GM18858 (cell line): ENCODE data around the gene EVA1A.

Source experiments
- ATAC-seq: cut with Tn5 transposase; IDR thresholded peaks from one replicate; pipeline ENCODE4 v1.9.1; 2021; ENCODE audit not compliant: unreplicated experiment

EVA1A gene

GRCh38 chr2:75545387-75545786, 15.4 kb downstream of the EVA1A start:
- ATAC-seq = no peak

DNA sequence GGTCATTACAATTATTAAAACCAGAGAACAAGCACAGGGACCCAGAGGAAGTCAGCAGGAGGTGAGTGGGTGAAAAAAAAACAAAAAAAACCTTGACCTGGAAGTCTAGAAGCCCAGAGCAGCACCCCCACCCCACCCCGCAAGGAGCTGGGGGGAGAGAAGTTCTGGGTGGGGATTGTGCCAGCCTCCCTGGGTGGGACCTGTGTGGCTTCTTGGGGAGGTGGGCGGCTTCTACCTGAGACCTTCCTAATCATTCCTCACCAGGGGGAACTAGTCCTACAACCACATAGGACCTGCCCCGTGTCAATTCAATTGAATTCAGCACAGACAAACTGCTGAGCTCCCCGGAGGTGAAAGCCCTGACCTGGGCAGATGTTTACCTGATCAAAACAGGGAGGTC, 17.3 kb downstream of the EVA1A start:
- no peak for ATAC-seq

GRCh38 chr2:75541430-75541829, 19.3 kb downstream of the EVA1A start:
- ATAC-seq = no peak

DNA sequence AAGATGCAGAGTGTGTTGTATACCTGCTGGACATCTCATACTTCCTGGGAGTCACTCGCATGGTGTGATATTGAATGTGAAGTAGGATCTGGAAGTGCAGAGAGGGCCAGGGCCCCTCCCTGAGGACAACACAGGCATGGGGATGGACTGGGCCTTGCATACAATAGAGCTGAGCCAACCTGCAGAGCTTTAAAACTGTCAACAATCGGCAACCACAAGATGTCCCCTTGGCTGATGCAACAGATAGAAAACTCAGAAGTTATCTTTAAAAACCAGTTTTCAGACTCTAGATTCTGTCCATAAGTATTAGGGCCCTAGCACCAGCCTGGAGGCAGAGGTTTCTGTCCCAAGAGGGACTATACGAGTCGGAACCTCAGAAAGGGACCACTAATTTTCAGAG, 19.7 kb downstream of the EVA1A start:
- ATAC-seq = no peak

DNA sequence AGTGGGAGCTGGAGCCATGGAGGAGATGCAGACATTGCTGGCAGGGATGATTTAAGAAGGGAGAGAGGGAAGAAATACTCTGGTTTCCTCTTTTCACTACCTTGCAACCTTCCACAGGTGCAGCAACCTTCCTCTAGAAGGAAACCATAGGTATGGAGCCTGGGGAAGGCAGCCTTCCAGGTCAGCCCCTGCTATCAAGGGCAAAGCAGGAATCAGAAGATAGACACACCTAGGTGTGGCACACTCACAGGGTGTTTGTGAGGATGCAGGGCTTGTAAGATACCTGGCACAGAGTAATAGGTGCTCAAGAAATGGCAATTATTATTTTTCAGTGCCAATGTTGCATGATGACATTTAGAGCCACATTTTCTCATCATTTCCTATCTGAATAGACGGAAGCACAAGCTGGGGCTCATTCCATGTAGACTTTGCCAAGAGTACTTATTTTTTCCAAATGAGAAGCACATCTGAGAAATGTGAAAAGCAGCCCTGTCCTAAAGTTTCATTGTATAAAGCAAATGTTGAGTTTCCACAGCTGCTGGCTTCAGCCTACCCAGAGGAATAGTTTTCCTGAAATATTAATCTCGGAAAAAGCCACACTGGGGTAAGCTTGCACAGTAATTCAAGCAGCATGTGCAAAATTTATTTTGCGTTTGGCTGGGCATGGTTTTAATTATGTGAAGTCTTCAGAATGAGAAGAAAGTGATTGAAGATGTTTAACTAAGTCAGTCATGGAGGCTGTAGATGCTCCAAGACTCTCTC, 20.6 kb downstream of the EVA1A start:
- ATAC-seq = no peak

DNA sequence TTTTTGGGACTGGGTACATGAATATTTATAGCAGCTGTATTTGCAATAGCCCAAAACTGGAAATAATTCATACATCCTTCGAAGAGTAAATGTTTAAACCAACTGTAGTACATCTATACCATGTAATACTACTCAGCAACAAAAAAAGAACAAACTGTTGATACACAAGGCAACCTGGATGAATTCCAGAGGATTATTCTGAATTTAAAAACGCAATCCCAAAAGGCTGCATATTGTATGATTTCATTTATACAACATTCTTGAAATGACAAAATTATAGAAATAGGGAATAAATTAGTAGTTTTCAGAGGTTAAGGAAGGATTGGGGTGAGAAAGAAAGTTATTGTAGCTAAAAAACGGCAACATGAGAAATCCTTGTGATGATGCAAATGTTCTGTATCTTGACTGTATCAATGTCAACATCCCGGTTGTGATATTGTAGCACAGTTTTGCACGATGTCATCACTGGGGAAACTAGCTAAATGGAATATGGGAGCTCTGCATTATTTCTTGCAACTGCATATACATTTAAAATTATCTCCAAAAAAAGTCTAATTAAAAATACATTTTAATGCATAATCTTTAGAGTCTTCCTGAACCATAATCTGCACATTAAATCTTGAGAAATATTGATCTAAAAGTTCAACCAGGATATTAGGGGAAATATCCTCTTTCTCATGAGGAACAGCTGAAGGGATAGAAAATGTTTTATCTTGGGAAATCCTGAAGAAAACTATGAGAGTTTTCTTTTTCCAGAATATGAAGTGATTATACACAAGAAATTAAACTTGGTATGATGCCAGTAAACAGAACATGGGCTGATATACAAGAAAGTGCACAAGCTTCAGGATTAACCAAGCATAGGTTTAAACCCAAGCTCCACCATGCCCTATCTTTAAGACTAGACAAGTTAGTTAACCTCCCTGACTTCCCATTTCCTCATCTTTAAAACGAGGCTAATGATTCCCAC, 21.9 kb downstream of the EVA1A start:
- no peak for ATAC-seq

DNA sequence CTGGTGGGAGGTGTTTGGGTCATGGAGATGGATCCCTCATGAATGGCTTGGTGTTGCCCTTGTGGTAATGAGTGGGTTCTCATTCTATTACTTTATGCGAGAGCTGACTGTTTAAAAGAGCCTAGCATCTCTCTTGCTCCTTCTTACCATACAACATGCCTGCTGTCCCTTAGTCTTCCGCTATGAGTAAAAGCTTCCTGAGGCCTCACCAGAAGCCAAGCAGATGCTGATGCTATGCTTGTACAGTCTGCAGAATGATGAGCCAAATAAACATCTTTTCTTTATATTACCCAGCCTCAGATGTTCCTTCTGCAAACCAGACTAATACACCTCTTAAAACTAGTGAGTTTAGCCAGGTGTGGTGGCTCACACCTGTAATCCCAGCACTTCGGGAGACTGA, 23.1 kb downstream of the EVA1A start:
- no peak for ATAC-seq

GRCh38 chr2:75533135-75533534, 27.6 kb downstream of the EVA1A start:
- no peak for ATAC-seq

GRCh38 chr2:75532488-75532887, 28.3 kb downstream of the EVA1A start:
- ATAC-seq = no peak

DNA sequence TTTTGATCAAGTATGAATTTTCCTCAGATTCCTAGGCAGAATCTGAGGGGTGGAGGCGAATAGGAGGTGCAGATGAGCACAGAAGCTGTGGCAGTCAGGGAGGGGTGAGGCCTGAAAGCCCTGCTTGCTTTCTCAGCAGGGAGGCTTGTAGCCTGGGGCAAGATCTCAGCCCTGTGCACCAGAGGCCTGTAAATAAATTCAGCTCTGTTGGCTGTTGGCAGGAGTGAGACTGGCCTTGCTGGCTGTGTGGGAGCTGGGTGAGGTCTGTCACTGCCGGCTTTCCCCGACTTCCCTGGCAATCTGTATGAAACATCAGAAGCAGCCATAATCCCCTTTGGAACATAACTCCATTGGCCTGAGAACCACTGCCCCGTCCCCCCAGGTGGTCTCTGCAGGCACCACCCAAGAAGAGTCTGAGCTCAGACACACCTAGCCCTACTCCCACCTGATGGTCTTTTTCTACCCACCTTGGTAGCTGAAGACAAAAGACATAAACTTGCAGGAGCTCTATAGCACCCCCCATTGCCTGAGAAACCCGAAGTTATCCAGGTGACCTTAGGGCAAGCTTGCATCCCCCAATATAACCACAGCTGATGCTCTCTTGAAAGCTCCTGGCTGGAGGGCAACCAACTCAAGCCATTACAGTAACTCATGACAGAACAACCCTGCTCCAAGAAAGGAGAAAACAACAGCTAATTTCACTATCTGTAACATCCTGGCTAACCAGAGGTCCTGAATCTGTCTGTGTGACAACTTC, 32.3 kb downstream of the EVA1A start:
- no peak for ATAC-seq

DNA sequence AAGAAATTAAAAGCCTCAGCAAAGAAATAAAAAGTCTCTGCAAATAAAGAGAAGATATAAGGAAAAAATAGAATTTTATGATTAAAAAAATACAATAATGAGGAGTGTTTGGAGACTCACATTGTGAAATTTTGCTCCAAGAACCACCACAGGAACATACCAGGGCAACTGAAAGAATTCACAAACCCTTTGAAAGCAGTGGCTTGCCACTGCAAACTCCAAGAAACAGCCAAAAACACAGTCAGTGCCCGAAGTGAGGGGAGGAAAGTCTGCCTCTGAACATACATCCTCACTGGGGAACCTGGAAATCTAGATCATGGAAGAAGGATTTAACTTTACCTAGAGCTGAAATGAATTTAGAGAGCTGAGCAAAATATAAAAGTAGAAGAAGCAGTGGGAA, 33.1 kb downstream of the EVA1A start:
- no peak for ATAC-seq

- no peak for ATAC-seq
These were observed 33.9 kb downstream of the EVA1A start for GRCh38 chr2:75526842-75527241.

DNA sequence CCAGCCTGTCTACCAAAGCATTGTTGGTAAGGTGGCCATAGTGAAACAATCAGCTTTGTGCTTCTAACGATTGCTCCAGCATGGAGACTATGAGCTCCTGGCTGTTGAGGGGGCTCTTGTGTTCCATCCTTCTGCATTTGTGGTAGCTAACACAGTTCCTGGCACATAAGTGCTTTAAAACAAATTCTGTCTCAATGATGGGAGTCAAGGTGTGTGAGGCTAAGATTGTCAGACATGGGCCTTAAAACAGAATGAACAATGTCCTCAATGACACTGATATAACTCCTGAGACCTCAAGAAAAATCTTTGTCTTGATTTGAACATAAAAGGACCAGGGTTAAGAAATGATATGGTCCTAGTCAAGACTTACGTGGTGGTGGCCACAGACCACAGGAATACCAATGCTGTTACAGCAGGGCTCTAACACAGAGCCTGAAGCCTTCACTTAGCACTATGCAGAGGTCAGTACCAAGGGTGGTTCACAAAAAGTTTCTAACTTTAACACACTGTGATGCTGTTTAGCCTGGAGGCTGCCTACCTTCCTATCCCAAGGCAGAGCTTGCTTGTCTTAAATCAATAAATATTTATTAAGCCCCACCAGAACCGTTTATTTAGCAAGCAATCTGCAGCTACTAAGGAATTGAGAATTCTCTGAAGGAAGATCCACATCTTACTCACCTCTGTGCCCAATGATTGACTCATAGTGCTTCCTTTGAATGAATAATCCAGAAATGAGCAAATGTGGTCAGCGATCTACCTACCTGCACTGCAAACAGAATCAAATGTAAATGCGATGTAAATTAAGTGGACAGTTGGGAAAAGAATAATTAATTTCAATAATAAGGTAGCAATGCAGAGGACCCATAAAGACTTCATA, 35.1 kb downstream of the EVA1A start:
- ATAC-seq = no peak

DNA sequence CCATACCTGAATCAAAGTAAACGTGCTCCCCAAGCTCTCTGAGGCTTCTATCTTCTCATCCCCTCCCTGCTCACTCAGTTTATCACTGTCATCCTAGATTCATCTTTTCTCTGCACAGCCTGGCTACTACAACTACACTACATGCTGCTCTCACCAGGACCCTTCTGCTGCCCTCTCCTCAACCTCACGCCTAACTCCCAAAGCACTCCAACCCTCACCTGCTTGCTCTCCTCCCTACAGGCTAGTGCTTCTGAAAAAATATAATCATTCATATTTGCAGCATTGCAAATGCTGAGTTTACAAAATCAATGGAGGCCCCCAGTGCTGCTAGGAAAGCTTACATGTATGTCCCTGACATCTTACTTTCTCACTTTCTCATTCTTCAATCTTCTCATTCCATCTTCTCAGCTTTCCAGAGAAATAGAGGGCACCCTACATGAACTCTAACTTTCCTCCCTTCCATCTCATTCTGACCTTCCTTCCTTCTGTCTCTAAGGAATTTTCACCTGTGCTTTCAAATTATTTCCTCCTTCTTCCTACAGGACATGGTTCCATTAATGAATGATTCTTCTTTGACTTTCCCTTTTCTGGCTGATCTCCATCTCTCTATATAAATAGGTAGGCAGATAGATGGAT, 36.3 kb downstream of the EVA1A start:
- no peak for ATAC-seq

DNA sequence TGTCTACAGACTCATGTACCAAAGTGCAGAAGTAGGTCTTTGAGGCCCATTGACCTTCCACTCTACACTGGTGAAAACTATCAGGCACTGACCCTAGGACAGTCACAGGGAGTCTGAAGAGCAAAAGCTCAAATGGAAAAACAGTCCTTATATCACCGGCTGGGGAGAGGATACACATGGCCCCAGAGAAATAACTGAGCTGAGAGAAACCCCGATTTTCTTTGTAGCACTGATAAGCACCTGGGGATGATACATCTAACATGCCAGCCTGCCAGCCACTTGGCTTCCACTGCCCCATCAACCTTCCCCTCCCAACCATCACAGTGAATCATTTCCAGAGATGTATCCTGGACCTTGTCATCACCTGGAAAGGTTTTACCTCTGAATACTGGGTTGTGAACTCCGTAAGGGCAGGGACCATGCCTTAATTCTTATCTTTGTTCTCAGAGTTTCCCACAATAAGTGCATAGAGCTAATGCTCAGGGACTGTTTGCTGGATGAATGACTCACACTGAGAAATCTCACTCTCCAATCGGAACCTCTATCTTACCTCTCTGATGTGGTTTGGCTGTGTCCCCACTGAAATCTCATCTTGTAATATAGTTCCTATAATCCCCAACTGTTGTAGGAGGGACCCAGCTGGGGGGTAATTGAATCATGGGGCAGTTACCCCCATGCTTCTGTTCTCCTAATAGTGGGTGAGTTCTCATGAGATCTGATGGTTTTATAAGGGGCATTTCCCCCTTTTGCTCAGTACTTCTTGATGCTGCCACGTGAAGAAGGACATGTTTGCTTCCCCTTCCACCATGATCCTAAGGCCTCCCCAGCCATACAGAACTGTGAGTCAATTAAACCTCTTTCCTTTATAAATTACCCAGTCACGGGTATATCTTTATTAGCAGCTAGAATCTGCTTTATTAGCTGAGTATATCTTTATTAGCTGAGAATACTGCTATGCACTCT, 37.1 kb downstream of the EVA1A start:
- peak; percentile 88 for ATAC-seq

- no peak for ATAC-seq
These were observed 38.0 kb downstream of the EVA1A start for GRCh38 chr2:75522543-75523312.

DNA sequence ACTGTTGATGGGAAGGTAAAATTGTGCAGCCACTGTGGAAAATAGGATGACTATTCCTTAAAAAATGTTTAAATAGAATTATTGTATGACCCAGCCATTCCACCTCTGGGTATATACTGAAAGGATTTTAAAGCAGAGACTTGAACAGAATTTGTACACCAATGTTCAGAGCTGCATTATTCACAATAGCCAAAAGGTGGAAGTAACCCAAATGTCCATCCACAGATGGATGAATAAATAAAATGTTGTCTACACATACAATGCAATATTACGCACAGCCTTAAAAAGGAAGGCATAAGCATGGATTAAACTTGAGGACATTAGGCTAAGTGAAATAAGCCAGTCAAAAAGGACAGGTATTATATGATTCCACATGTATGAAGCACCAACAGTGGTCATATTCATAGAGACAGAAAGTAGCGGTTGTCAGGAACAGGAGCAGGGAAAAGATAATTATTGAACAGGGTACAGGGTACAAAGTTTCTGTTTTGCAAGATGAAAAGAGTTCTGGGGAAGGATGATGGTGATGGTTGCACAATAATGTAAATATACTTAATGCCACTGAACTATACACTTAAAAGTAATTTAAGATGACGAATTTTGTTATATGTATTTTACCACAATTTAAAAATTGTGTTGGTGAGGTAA, 39.4 kb downstream of the EVA1A start:
- ATAC-seq = no peak

- ATAC-seq = no peak
These were observed 40.9 kb downstream of the EVA1A start for GRCh38 chr2:75519843-75520242.
